NCI-H1105 treated with DMSO at 0.1 percent for 48 hours (cell line): ENCODE results near the gene POLR2B.
A peak's percentile ranks its signal among the peaks of the same experiment; 100 is the strongest.
"Not testable (repeated sequence)": the region's sequence is repeated elsewhere in the genome, so short reads cannot be mapped to it uniquely, and the experiment has no call there.

Source experiments
- DNase-seq: peaks from one replicate; lab custom pipeline; 2025; lab: John Stamatoyannopoulos, UW

POLR2B gene

GRCh38 chr4:57053508-57053907, 74.8 kb downstream of the POLR2B start:
- DNase-seq: no peak

GRCh38 chr4:57055886-57056285, 77.2 kb downstream of the POLR2B start:
- no peak for DNase-seq

- DNase-seq: no peak
These were observed 81.4 kb downstream of the POLR2B start for GRCh38 chr4:57059890-57060716.

GRCh38 chr4:57060717-57061067, 82.0 kb downstream of the POLR2B start:
- DNase-seq: not testable (repeated sequence)

- no peak for DNase-seq
These were observed 82.7 kb downstream of the POLR2B start for GRCh38 chr4:57061395-57061794.

GRCh38 chr4:57063518-57063917, 84.8 kb downstream of the POLR2B start:
- DNase-seq: no peak

- no peak for DNase-seq
These were observed 85.4 kb downstream of the POLR2B start for GRCh38 chr4:57064120-57064519.

GRCh38 chr4:57064811-57065711, 86.4 kb downstream of the POLR2B start:
- DNase-seq: no peak

- DNase-seq: no peak
These were observed 87.2 kb downstream of the POLR2B start for GRCh38 chr4:57065730-57066482.

- DNase-seq: no peak
These were observed 89.7 kb downstream of the POLR2B start for GRCh38 chr4:57068237-57068981.

GRCh38 chr4:57070461-57070860, 91.8 kb downstream of the POLR2B start:
- DNase-seq: no peak

GRCh38 chr4:57071326-57071725, 92.6 kb downstream of the POLR2B start:
- DNase-seq: no peak

GRCh38 chr4:57073559-57073958, 94.9 kb downstream of the POLR2B start:
- DNase-seq: no peak

GRCh38 chr4:57074744-57075143, 96.0 kb downstream of the POLR2B start:
- no peak for DNase-seq

GRCh38 chr4:57075367-57075766, 96.7 kb downstream of the POLR2B start:
- DNase-seq: no peak

- no peak for DNase-seq
These were observed 98.0 kb downstream of the POLR2B start for GRCh38 chr4:57076646-57077045.

- DNase-seq: no peak
These were observed 99.1 kb downstream of the POLR2B start for GRCh38 chr4:57077550-57078343.

- DNase-seq: peak; percentile 87
These were observed 100.2 kb downstream of the POLR2B start for GRCh38 chr4:57078685-57079521.
